LHCN-M2 (cell line): Measurements from ENCODE around the gene PCDHGA12. TPM values are rescaled to one million over a fixed set of nuclear protein-coding genes. Genes with fewer than 3 reads are reported as not detected.
"Not testable (repeated sequence)": the region's sequence is repeated elsewhere in the genome, so short reads cannot be mapped to it uniquely, and the experiment has no call there.

Experiments used
- DNase-seq: peaks from one replicate; pipeline ENCODE4 v3.0.0-alpha.2; 2012; ENCODE audit warnings: low read depth
- polyA plus RNA-seq: library from polyadenylated mRNA; unstranded; fragments of >200 nt; gene quantifications from one replicate; pipeline ENCODE4 v1.2.1, GENCODE V29; 2012; ENCODE audit warnings: missing spikeins
- total RNA-seq: library from RNA; depleted of rRNA; stranded (reverse); fragments of >200 nt; gene quantifications from 2 replicates; pipeline ENCODE4 v1.2.3, GENCODE V29; 2014; rRNA removed

Gene PCDHGA12
- total RNA-seq = 6.1 and 6.9 TPM in 2 replicates
- 5.8 TPM for polyA plus RNA-seq

DNA sequence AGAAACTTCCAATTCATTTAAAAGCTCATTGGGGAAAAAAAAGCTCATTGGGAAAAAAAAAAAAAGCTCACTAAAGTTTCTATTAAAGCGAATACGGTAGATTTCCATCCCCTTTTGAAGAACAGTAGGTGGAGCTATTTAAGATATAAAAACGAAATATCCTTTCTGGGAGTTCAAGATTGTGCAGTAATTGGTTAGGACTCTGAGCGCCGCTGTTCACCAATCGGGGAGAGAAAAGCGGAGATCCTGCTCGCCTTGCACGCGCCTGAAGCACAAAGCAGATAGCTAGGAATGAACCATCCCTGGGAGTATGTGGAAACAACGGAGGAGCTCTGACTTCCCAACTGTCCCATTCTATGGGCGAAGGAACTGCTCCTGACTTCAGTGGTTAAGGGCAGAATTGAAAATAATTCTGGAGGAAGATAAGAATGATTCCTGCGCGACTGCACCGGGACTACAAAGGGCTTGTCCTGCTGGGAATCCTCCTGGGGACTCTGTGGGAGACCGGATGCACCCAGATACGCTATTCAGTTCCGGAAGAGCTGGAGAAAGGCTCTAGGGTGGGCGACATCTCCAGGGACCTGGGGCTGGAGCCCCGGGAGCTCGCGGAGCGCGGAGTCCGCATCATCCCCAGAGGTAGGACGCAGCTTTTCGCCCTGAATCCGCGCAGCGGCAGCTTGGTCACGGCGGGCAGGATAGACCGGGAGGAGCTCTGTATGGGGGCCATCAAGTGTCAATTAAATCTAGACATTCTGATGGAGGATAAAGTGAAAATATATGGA lies at the start of gene PCDHGA12:
PCDHGA12 (plus strand) TSS at position 176 of the 782 bp plus-strand sequence; CDS start at position 429, 253 bp downstream.
- DNase-seq = peak; percentile 83

DNA sequence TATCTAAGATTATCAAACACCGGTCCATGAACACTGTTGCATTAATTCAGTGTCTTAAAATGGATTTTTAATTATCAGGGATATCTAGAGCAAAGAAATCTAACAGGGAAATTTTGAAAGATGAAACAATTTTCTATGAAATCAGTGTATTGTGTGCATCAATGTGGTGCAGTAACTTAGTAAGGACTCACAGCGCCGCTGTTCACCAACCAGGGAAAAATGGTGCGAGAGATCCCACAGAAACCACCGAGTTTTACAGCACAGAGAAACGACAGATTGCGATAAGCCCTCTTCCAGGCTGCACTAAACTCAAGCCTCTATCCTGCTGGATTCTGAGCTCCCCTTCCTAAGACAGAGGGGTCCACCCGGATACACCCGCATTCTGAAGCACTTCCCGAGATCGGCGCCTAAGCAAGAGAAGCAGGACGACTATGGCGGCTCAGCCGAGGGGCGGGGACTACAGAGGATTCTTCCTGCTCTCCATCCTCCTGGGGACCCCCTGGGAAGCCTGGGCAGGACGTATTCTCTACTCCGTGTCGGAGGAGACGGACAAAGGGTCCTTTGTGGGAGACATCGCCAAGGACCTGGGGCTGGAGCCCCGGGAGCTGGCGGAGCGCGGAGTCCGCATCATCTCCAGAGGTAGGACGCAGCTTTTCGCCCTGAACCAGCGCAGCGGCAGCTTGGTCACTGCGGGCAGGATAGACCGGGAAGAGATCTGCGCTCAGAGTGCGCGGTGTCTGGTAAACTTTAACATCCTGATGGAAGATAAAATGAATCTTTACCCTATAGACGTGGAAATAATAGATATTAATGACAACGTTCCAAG lies 47.6 kb upstream of the PCDHGA12 start, which contains the start of gene PCDHGA7:
PCDHGA7 (plus strand) TSS at position 274 of the 826 bp plus-strand sequence; CDS start at position 432, 158 bp downstream.
- no peak for DNase-seq

GRCh38 chr5:141383345-141383744 lies 47.0 kb upstream of the PCDHGA12 start:
- no peak for DNase-seq

GRCh38 chr5:141384471-141385267 lies 45.6 kb upstream of the PCDHGA12 start:
- no peak for DNase-seq

- not testable (repeated sequence) for DNase-seq
These were observed 42.6 kb upstream of the PCDHGA12 start, which contains the start of gene PCDHGB4 for GRCh38 chr5:141387557-141388311. PCDHGB4 (plus strand) TSS chr5:141387698; CDS start chr5:141387885, 187 bp downstream.

- DNase-seq = no peak
These were observed 41.6 kb upstream of the PCDHGA12 start for GRCh38 chr5:141388661-141389060.

DNA sequence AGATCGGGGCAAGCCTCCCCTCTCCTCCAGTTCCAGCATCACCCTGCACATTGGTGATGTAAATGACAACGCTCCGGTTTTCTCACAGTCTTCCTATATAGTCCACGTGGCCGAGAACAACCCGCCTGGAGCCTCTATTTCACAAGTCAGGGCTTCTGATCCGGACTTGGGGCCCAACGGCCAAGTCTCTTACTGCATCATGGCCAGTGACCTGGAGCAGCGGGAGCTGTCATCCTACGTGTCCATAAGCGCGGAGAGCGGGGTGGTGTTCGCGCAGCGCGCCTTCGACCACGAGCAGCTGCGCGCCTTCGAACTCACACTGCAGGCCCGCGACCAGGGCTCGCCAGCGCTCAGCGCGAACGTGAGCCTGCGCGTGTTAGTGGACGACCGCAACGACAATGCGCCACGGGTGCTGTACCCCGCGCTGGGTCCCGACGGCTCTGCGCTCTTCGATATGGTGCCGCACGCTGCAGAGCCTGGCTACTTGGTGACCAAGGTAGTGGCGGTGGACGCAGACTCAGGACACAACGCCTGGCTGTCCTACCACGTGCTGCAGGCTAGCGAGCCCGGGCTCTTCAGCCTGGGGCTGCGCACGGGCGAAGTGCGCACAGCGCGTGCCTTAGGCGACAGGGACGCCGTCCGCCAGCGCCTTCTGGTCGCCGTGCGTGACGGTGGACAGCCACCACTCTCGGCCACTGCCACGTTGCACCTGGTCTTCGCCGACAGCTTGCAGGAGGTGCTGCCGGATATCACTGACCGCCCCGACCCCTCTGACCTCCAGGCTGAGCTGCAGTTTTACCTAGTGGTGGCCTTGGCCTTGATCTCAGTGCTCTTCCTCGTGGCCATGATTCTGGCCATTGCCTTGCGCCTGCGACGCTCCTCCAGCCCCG lies 40.9 kb upstream of the PCDHGA12 start:
- no peak for DNase-seq

GRCh38 chr5:141392429-141393198 lies 37.7 kb upstream of the PCDHGA12 start, which contains the start of gene PCDHGA8:
PCDHGA8 (plus strand) TSS chr5:141392633; CDS start chr5:141392814, 181 bp downstream.
- peak; percentile 20 for DNase-seq

DNA sequence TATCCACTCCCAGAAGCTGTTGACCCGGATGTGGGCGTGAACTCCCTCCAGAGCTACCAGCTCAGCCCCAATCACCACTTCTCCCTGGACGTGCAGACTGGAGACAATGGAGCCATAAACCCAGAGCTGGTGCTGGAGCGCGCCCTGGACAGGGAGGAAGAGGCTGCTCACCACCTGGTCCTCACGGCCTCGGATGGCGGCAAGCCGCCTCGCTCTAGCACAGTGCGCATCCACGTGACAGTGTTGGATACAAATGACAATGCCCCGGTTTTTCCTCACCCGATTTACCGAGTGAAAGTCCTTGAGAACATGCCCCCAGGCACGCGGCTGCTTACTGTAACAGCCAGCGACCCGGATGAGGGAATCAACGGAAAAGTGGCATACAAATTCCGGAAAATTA lies 37.0 kb upstream of the PCDHGA12 start:
- DNase-seq = no peak

DNA sequence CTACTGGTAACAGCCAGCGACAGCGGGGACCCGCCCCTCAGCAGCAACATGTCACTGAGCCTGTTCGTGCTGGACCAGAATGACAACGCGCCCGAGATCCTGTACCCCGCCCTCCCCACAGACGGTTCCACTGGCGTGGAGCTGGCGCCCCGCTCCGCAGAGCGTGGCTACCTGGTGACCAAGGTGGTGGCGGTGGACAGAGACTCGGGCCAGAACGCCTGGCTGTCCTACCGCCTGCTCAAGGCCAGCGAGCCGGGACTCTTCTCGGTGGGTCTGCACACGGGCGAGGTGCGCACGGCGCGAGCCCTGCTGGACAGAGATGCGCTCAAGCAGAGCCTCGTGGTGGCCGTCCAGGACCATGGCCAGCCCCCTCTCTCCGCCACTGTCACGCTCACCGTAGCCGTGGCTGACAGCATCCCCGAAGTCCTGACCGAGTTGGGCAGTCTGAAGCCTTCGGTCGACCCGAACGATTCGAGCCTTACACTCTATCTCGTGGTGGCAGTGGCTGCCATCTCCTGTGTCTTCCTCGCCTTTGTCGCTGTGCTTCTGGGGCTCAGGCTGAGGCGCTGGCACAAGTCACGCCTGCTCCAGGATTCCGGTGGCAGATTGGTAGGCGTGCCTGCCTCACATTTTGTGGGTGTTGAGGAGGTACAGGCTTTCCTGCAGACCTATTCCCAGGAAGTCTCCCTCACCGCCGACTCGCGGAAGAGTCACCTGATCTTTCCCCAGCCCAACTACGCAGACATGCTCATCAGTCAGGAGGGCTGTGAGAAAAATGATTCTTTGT lies 35.7 kb upstream of the PCDHGA12 start:
- not testable (repeated sequence) for DNase-seq

DNA sequence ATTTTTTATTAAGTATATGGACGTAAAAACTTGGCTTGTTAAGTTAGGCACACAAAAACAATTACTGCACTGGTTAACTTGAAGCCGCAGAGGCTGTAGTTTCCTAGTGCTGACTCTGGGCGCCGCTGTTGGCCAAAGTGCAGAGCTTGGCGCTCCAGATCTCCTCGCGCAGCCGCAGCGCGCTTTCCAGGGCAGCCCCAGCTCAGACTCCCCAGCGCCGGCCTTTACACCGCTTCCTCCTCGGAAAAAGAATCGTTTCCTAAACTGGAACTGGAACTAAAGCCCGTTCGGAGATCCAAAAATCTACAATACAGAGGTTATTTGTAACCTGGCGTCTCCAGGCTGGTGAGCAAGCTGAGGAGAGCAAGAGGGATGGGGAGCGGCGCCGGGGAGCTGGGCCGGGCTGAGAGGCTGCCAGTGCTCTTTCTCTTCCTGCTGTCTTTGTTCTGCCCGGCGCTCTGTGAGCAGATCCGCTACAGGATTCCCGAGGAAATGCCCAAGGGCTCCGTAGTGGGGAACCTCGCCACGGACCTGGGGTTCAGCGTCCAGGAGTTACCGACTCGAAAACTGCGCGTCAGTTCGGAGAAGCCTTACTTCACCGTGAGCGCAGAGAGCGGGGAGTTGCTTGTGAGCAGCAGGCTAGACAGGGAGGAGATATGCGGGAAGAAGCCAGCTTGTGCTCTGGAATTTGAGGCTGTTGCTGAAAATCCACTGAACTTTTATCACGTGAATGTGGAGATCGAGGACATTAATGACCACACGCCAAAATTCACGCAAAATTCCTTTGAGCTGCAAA lies 32.4 kb upstream of the PCDHGA12 start, which contains the start of gene PCDHGB5:
PCDHGB5 (plus strand) TSS at position 192 of the 796 bp plus-strand sequence; CDS start at position 373, 181 bp downstream.
- not testable (repeated sequence) for DNase-seq

- no peak for DNase-seq
These were observed 31.7 kb upstream of the PCDHGA12 start for GRCh38 chr5:141398608-141399007.

DNA sequence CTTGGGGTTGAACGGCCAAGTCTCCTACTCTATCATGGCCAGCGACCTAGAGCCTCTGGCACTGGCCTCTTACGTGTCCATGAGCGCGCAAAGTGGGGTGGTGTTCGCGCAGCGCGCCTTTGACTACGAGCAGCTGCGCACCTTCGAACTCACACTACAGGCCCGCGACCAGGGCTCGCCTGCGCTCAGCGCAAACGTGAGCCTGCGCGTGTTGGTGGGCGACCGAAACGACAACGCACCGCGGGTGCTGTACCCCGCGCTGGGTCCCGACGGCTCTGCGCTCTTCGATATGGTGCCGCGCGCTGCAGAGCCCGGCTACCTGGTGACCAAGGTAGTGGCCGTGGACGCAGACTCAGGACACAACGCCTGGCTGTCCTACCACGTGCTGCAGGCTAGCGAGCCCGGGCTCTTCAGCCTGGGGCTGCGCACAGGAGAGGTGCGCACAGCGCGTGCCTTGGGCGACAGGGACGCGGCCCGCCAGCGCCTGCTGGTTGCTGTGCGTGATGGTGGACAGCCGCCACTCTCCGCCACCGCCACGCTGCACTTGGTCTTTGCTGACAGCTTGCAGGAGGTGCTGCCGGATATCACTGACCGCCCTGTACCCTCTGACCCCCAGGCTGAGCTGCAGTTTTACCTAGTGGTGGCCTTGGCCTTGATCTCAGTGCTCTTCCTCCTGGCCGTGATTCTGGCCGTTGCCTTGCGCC lies 30.6 kb upstream of the PCDHGA12 start:
- no peak for DNase-seq

- no peak for DNase-seq
These were observed 27.6 kb upstream of the PCDHGA12 start, which contains the start of gene PCDHGA9 for GRCh38 chr5:141402553-141403243. PCDHGA9 (plus strand) TSS chr5:141402778; CDS start chr5:141402953, 175 bp downstream.

GRCh38 chr5:141403387-141403786 lies 26.9 kb upstream of the PCDHGA12 start:
- no peak for DNase-seq
